CD14-positive monocyte (primary cell): ENCODE results near the gene SLC37A3. TPM values are rescaled to one million over a fixed set of nuclear protein-coding genes. Genes with fewer than 3 reads are reported as not detected.
A peak's percentile ranks its signal among the peaks of the same experiment; 100 is the strongest.

Experiments used
- DNase-seq, 3 donors: peaks; one replicate each; pipeline ENCODE4 v3.0.0-alpha.2; 2011 to 2022
- H2AFZ ChIP-seq: 2 replicates; pipeline ENCODE4 v1.6.0; 2012; ENCODE audit warnings: mild to moderate bottlenecking, low read depth, low read length, inconsistent platforms; ENCODE audit not compliant: insufficient read depth, poor library complexity, severe bottlenecking
- H3K27ac ChIP-seq, 2 donors: 1 replicate in 1 of 2; 2 replicates in 1 of 2; pipeline ENCODE4 v1.5.1; 2012 to 2013; ENCODE audit warnings: low read length in 2 of 2, control low read depth in 1 of 2, inconsistent platforms in 1 of 2, low read depth in 1 of 2, mild to moderate bottlenecking in 1 of 2
- H3K27me3 ChIP-seq, 2 donors: one replicate each; pipeline versions ENCODE4 v1.6.0 to v1.6.1; 2011 to 2013; ENCODE audit warnings: low read length in 2 of 2; ENCODE audit not compliant: control insufficient read depth in 2 of 2, insufficient read depth in 2 of 2
- H3K36me3 ChIP-seq, 2 donors: replicated peaks in 1 of 2; 1 replicate in 1 of 2; 2 replicates in 1 of 2; pipeline versions ENCODE4 v1.5.1 to v1.6.1; 2012 to 2013; ENCODE audit warnings: low read length in 2 of 2, control low read depth in 1 of 2, inconsistent platforms in 1 of 2, mild to moderate bottlenecking in 1 of 2; ENCODE audit not compliant: insufficient read depth in 2 of 2, control insufficient read depth in 1 of 2
- H3K4me1 ChIP-seq, 2 donors: 1 replicate in 1 of 2; 2 replicates in 1 of 2; pipeline versions ENCODE4 v1.5.1 to v1.6.1; 2012 to 2013; ENCODE audit warnings: low read length in 2 of 2, control low read depth in 1 of 2, inconsistent platforms in 1 of 2, mild to moderate bottlenecking in 1 of 2, moderate library complexity in 1 of 2; ENCODE audit not compliant: insufficient read depth in 2 of 2, control insufficient read depth in 1 of 2
- H3K4me2 ChIP-seq: replicated peaks from 2 replicates; pipeline ENCODE3; 2012; ENCODE audit warnings: low read length, moderate library complexity, mild to moderate bottlenecking; ENCODE audit not compliant: poor library complexity, severe bottlenecking; ENCODE audit errors: extremely low read depth
- H3K4me3 ChIP-seq, 3 experiments: fragments of 200-600 bp in 1 of 3; sonication (generic) in 1 of 3; replicated peaks in 1 of 3; 1 replicate in 2 of 3; 2 replicates in 1 of 3; pipeline ENCODE4 v1.5.1; 2011 to 2013; ENCODE audit warnings: low read length in 3 of 3, mild to moderate bottlenecking in 3 of 3, control low read depth in 2 of 3, low read depth in 2 of 3, inconsistent platforms in 1 of 3, moderate library complexity in 1 of 3
- H3K79me2 ChIP-seq: 2 replicates; pipeline ENCODE4 v1.6.0; 2012; ENCODE audit warnings: mild to moderate bottlenecking, control low read depth, inconsistent platforms, low read length, moderate library complexity; ENCODE audit not compliant: insufficient read depth
- H3K9ac ChIP-seq: 2 replicates; pipeline ENCODE4 v1.6.0; 2017; ENCODE audit warnings: low read length, mild to moderate bottlenecking; ENCODE audit not compliant: insufficient read depth, poor library complexity, severe bottlenecking
- H3K9me3 ChIP-seq, 2 donors: replicated peaks in 1 of 2; 1 replicate in 1 of 2; 2 replicates in 1 of 2; pipeline versions ENCODE4 v1.5.1 to v1.6.1; 2012 to 2013; ENCODE audit warnings: low read length in 2 of 2, control low read depth in 1 of 2; ENCODE audit not compliant: control insufficient read depth in 1 of 2, insufficient read depth in 1 of 2
- H4K20me1 ChIP-seq: 2 replicates; pipeline ENCODE4 v1.6.0; 2012; ENCODE audit warnings: mild to moderate bottlenecking, low read length, control low read depth, moderate library complexity; ENCODE audit not compliant: insufficient read depth
- H3K27ac Mint-ChIP-seq, 7 donors: one replicate each; pipeline ENCODE4 v1.8.0; 2020; ENCODE audit warnings: mild to moderate bottlenecking in 7 of 7, mixed read lengths in 7 of 7, moderate library complexity in 6 of 7, inconsistent platforms in 2 of 7
- H3K27me3 Mint-ChIP-seq, 3 donors: one replicate each; pipeline ENCODE4 v1.8.0; 2021 to 2022; ENCODE audit warnings: low read depth in 3 of 3, mild to moderate bottlenecking in 3 of 3, mixed read lengths in 3 of 3, moderate library complexity in 3 of 3, inconsistent platforms in 1 of 3
- H3K36me3 Mint-ChIP-seq, 2 donors: one replicate each; pipeline ENCODE4 v1.8.0; 2020; ENCODE audit warnings: mixed read lengths in 2 of 2, inconsistent platforms in 1 of 2, mild to moderate bottlenecking in 1 of 2
- H3K4me1 Mint-ChIP-seq: one replicate; pipeline ENCODE4 v1.8.0; 2020; ENCODE audit warnings: mild to moderate bottlenecking, mixed read lengths
- H3K4me3 Mint-ChIP-seq, 2 donors: one replicate each; pipeline ENCODE4 v1.8.0; 2020; ENCODE audit warnings: mild to moderate bottlenecking in 2 of 2, mixed read lengths in 2 of 2, moderate library complexity in 1 of 2
- H3K9me3 Mint-ChIP-seq, 7 donors: one replicate each; pipeline ENCODE4 v1.8.0; 2020 to 2022; ENCODE audit warnings: mixed read lengths in 7 of 7, mild to moderate bottlenecking in 6 of 7, moderate library complexity in 6 of 7, inconsistent platforms in 2 of 7
- WGBS: methylation state at CpG from one replicate; pipeline ENCODE4 v1.1.5; 2013; ENCODE audit warnings: missing lambda C conversion rate; ENCODE audit not compliant: insufficient coverage; 5-methylcytosine and 5-hydroxymethylcytosine counted together
- intact Hi-C, 2 donors: fragments of 100-400 bp; cut with micrococcal nuclease; formaldehyde crosslinking; loops; one replicate each; pipeline versions ENCODE4 v1.15.0 to v1.15.1; 2023
- polyA plus RNA-seq, 3 donors: library from polyadenylated mRNA; depleted of rRNA in 1 of 3; unstranded in 2 of 3; stranded (reverse) in 1 of 3; fragments of 300-500 nt in 2 of 3; fragments of >200 nt in 1 of 3; fragmentation: Illumina TruSeq in 2 of 3; gene quantifications; 1 replicate in 2 of 3; 2 replicates in 1 of 3; pipeline ENCODE4 v1.2.3, GENCODE V29; 2012 to 2021
- TF ChIP-seq, protein P1 (sequence below): fragments of 200-600 bp; IDR thresholded peaks from one replicate; pipeline ENCODE4 v1.8.0; 2022; ENCODE audit warnings: antibody characterized with exemption, mild to moderate bottlenecking

Gene SLC37A3
- polyA plus RNA-seq, 3 donors: 3.1 to 26.1 (median 5.2) TPM

DNA sequence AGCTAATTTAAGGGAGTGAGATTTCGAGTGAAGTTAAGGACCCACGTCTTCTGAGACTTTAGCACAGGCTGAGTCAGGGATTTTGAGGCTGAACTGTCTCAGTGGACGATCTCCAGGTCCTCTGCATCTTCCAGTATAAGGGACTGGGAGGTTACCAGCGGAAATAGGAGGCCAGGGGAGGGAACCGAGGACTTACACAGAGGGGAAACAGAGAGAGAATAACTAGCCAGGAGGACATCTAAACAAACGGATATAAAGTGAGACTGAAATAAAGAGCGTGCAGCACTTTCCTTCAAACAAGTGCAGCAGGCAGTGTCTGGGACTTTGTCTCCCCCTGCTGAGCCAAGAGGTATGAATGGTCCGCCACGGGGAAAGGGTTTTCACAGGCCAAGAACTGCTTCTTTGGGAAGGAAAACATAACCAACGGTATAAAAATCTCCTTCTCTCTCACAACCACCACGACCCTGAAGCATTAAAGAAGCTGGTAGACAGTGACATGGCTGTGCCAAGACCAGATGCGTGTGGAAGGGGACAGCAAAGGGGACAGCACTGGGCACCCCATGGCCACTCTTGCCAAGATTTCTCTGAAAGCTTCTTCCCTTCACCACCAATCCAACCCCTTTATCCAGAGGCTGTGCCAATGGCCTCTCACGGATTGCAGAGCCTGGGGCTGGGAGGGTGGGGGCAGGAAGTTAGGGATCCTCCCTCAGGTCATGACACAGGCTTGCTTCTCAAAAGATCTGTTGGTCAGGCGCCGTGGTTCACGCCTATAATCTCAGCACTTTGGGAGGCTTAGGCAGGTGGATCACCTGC, 72.0 kb downstream of the SLC37A3 start:
- H3K27ac ChIP-seq: no peak overlapping the region
- no peak overlapping the region for H3K9ac ChIP-seq
- H3K4me1 ChIP-seq: peaks cover 10 to 11% of the 10 kb centered on the region in 2 donors
- no peak overlapping the region for H3K4me3 Mint-ChIP-seq
- H4K20me1 ChIP-seq: no peaks in the 10 kb centered on the region
- peak overlapping the region in 2 of 3 experiments; percentile 20 to 56 for H3K4me3 ChIP-seq
- no peaks in the 10 kb centered on the region for H3K9me3 ChIP-seq
- 46% methylated on average over 11 of the region's 16 CpGs for WGBS
- no peaks in the 10 kb centered on the region for H3K9me3 Mint-ChIP-seq
- peak overlapping the region; percentile 69 for H2AFZ ChIP-seq
- H3K79me2 ChIP-seq: no peaks in the 10 kb centered on the region
- H3K4me2 ChIP-seq: peak overlapping the region; percentile 64
- no peaks in the 10 kb centered on the region for H3K27me3 ChIP-seq
- H3K27me3 Mint-ChIP-seq: peaks cover 0 to 7% (median 6%) of the 10 kb centered on the region in 3 donors
- TF ChIP-seq, protein P1, sequence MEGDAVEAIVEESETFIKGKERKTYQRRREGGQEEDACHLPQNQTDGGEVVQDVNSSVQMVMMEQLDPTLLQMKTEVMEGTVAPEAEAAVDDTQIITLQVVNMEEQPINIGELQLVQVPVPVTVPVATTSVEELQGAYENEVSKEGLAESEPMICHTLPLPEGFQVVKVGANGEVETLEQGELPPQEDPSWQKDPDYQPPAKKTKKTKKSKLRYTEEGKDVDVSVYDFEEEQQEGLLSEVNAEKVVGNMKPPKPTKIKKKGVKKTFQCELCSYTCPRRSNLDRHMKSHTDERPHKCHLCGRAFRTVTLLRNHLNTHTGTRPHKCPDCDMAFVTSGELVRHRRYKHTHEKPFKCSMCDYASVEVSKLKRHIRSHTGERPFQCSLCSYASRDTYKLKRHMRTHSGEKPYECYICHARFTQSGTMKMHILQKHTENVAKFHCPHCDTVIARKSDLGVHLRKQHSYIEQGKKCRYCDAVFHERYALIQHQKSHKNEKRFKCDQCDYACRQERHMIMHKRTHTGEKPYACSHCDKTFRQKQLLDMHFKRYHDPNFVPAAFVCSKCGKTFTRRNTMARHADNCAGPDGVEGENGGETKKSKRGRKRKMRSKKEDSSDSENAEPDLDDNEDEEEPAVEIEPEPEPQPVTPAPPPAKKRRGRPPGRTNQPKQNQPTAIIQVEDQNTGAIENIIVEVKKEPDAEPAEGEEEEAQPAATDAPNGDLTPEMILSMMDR: peak; percentile 80
- H3K27ac Mint-ChIP-seq: peak overlapping the region in 1 of 7 donors; percentile 85
- intact Hi-C loops: loop anchor here in 1 of 2 donors (2.0 kb wide), 1 partner anchor 150 kb away; the partner anchor contains the start of gene KDM7A
- DNase-seq: peak; percentile 58 to 65 (median 65)
- H3K36me3 Mint-ChIP-seq: peaks cover 0 to 2% of the 10 kb centered on the region in 2 donors
- H3K36me3 ChIP-seq: no peaks in the 10 kb centered on the region
- peaks cover 4% of the 10 kb centered on the region for H3K4me1 Mint-ChIP-seq

GRCh38 chr7:140325600-140325999, 72.7 kb downstream of the SLC37A3 start:
- Histone ChIP-seq H3K9me3 (no peaks in the 10 kb centered on the region), H3K4me1 (peaks cover 10 to 12% of the 10 kb centered on the region in 2 donors), H3K36me3 (no peaks in the 10 kb centered on the region), H3K79me2 (no peaks in the 10 kb centered on the region), H3K27me3 (no peaks in the 10 kb centered on the region), H4K20me1 (no peaks in the 10 kb centered on the region), H3K9ac (no peak overlapping the region), H3K4me2 (no peak overlapping the region), H3K27ac (no peak overlapping the region), H3K4me3 (no peak overlapping the region), H2AFZ (peak overlapping the region; percentile 69)
- no peak overlapping the region for H3K4me3 Mint-ChIP-seq
- TF ChIP-seq, protein P1: no peak
- H3K4me1 Mint-ChIP-seq: peaks cover 5% of the 10 kb centered on the region
- H3K36me3 Mint-ChIP-seq: peaks cover 0 to 2% of the 10 kb centered on the region in 2 donors
- no peaks in the 10 kb centered on the region for H3K9me3 Mint-ChIP-seq
- no peak overlapping the region for H3K27ac Mint-ChIP-seq
- no peak for DNase-seq
- 98% methylated on average over 5 of the region's 8 CpGs for WGBS
- peaks cover 0 to 4% (median 1%) of the 10 kb centered on the region in 3 donors for H3K27me3 Mint-ChIP-seq
- intact Hi-C loops: no loop called here
